Pulmonary artery endothelial cell (primary cell): ENCODE results near the gene KCNG3. TPM values are rescaled to one million over a fixed set of nuclear protein-coding genes. Genes with fewer than 3 reads are reported as not detected.
"Not testable (repeated sequence)": the region's sequence is repeated elsewhere in the genome, so short reads cannot be mapped to it uniquely, and the experiment has no call there.

Experiments
- DNase-seq: peaks from one replicate; pipeline ENCODE4 v3.0.0-alpha.2; 2011; ENCODE audit warnings: low read depth, low spot score
- total RNA-seq: library from RNA; depleted of rRNA; stranded (reverse); fragments of >200 nt; gene quantifications from 2 replicates; pipeline ENCODE4 v1.2.3, GENCODE V29; 2014

Gene KCNG3
- total RNA-seq, 1 donor from 2014 or later, result 0.07 TPM

DNA sequence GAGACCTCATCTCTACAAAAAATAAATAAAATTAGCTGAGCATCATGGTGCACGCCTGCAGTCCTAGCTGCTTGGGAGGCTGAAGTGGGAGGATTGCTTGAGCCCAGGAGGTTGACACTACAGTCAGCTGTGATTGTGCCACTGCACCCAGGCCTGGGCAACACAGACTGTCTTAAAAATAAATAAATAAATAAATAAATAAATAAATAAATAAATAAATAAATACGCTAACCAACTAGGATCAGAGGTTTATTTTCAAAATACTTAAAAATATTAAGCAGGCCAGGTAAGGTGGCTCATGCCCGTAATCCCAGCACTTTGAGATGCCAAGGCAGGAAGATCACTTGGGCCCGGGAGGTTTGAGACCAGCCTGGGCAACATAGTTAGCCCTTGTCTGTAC is 63.6 kb downstream of the KCNG3 start:
- no peak for DNase-seq

DNA sequence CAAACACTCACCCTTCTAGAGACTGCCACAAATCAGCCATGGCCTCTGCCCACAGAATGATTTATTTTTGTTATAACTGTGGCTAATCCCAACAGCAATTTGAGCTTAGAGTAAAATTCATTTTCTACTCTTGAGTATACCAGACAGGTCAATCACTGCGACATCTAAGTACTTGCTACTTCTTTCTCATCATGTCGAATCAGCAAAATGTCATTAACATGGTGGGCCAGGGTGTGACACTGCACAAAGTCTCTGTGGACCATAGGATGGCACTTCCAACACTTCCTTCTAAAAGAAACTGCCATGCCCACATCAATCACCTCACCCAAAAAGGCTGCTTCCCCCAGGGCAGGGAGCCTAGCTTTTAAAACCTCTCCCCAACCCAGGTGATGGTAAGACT is 64.4 kb downstream of the KCNG3 start:
- no peak for DNase-seq

DNA sequence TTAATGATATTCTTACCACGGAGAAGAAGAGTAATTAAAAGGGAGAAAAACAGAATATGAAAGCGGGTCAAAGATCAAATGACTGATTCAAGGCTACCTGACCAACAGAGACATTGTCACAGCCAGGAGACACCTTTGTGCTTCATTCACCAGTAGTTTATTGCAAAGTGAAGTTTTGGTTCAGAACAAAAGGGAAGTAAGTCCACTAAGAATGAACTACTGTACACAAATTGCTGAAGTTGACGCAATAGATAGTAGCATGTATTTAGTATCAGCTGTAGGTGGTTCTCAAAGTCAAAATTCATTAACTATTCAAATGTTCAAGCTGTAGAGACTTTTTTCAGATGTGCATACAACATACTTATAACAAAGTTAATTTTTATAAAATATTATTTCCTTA is 68.1 kb downstream of the KCNG3 start:
- DNase-seq, result no peak

DNA sequence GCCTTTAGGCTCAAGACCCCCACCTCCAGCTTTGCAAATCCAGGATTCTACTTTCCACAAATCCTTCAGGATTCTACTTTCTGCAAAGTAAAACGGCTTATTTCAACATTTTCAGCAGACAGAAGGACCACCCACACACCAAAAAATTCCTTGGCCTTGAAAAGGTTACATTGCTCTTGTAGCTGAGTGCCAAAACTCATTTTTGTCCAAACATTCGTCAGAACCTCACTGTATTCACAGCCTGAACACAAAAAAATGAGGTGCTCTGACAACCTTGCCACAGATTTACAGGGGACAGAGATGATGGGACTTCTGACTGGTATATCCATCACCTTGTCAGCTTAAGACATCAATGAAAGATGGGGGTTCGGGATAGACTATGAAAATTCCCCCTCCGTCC is 69.7 kb downstream of the KCNG3 start:
- no peak for DNase-seq

DNA sequence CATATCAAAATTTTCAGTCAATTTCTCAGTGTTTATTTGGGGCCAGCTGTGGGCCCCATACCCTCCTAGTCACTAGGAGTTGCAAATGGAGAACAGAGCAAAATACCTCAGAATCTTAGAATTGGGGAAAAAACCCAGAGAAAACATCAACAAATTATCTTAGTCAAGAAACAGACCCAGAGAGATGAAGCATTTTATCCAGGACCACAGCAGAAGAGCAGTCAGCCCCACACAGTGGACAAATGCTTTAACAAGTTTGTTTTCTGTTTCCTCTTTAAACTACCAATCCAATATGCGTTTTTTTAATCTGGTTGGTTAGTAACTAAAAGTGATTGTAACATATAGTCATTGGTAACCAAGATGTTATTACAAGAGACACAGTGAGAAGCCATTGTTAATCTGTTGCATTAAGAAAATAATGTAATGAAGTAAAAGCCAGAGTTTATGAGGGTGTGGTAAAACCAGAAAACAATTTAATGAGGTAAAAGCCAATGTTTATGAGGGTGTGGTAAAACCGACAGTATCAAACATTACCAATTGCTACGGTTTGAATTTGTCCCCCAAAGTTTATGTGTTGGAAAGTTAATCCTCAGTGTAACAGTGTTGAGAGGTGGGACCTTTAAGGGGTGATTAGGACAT is 72.1 kb downstream of the KCNG3 start:
- no peak for DNase-seq

DNA sequence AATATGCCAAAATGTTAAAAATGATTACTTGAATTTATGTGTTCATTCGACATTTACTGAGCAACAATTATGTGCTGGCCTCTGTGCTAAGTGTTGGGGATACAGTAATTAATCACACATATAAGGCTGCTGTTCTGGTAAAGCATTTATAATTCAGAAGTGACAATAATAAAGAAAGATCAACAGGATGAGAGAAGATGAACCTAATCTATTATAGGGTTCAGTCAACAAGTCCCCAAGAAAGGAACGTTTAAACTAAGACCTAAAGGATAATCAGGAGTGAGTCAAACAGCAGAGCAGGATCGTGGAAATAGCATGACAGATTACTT is 72.7 kb downstream of the KCNG3 start:
- no peak for DNase-seq

DNA sequence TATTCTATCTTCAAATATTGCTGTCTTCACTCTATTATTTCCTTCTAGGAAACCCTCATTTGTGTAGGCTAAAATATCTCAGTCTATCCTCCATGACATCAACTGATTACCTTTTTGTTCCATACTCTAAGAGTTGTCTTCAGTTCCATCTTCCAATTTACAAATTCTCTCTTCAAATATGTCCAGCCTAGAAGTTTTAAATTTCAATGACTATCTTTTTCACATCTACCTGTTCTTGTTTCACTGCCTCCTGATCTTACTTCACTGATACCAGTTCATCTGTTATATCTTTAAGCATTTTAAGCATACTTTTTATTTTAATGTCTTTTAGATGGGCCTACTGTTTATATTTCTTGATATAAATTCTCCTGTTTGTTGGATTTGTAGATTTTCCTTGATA is 79.1 kb downstream of the KCNG3 start:
- DNase-seq, result no peak

DNA sequence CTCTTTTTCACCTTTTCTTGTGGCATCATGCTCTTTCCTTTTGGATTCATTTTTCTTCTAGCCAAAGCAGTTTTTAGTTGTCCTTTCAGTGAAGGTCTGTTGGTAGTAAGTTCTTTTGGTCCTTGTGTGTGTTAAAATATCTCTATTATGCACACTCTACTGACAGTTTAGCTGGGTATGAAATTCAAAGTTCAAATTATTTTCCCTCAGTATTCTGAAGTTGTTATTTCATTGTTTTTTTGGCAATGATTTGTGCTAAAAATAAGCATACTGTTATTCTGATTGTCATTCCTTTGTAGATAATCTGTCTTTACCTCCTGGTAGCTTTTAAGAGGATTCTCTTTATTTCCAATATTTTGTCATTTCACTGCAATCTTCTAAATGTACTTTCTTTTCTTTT is 79.6 kb downstream of the KCNG3 start:
- no peak for DNase-seq

DNA sequence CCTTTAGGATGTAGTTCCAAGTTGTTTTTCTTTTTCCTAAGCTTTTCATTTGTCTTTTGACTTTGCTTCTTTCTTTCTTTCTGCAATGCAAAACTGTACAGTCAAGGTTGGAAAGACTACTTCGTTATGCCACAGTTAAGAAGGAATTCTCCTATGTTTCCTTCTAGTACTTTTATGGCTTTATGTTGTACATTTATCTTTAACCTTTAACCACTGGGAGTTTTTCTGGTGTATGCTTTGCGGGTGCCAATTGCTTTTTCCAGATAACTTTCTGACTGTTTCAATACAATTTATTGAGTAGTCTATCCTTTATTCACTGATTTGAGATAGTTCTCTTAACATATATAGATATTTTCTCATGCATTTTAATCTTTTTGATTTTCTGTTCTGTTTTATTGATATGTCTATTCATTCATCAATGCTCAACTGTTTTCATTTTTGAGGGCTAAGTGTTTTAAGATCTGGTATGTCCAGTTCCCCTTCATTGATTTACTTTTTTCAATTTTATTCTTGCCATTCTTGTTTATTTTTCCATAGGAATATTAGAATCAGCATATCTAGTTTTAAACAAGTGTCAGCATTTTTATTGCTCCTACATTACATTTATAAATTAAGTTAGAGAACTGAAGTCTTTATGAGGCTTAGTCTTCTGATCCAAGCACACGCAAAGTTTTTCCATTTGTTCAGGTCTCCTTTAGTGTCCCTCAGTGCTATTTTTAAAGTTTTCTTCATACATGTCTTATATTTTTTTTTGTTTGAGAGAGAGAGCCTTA is 82.9 kb downstream of the KCNG3 start:
- no peak for DNase-seq

DNA sequence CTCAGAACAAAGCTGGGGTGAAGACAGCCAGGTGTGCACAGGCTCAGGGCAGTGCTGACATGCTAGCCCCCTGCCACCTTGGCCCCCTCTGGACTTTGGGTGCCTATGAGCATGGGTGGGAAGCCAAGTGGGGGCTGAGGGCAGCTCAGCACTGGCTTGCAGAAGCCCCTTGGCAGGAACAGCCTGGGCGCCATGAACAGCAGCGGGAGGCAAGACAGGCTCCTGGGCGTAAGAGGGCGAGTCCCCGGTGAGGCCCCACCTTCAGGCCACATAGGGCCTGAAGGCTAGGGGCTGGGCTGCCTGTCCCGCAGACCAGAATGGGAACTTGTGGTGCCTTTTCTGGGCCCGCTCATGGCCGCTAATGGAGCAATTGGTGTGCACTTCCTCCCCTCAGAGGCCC is 85.8 kb downstream of the KCNG3 start:
- no peak for DNase-seq

DNA sequence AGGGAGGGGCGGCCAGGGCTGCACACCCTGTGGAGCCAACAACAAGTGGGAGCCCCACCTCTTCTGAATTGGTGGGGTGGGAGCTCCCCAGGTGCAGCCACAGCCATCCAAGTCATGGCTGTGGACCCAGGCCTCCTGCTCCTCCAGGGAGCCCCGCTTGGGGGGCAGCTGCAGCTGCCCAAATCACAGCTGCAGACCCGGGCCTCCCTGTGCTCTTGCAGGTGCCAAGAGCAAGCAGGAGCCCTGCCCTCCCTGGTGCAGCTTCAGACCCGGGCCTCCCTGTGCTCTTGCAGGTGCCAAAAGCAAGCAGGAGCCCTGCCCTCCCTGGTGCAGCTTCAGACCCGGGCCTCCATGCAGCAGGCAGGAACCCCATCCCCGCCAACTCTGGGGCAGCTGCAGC is 86.3 kb downstream of the KCNG3 start:
- DNase-seq, result no peak

DNA sequence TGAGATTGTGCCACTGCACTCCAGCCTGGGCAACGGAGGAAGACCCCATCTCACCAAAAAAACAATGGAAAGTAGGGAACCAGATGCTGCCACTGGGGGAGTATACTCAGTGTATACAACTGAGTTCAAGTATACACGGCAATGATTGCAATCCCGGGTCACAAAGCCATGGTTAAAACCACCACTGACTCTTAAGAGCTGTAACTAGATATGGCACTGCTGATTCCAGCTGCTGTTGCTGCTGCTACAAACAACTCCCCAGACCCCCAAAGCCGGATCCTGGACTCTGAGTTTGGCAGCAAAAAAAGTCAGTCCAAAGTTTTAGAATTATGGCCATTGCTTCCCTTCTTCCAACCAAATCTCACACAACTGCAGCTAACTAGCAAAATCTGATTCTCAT is 89.1 kb downstream of the KCNG3 start:
- DNase-seq, result no peak

DNA sequence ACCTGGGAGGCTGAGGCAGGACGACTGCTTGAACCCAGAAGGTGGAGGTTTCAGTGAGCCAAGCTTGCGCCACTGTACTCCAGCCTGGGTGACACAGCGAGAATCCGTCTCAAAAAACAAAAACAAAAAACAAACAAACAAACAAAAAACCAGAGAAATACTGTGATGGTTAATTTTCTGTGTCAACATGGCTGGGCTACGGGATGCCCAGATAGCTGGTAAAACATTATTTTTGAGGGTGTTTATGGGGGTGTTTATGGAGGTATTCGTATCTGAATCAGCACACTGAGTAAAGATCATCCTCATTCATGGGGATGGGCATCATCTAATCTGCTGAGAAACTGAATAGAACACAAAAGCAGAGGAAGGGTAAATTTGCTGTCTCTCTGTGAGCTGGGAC is 92.0 kb downstream of the KCNG3 start:
- DNase-seq, result no peak

DNA sequence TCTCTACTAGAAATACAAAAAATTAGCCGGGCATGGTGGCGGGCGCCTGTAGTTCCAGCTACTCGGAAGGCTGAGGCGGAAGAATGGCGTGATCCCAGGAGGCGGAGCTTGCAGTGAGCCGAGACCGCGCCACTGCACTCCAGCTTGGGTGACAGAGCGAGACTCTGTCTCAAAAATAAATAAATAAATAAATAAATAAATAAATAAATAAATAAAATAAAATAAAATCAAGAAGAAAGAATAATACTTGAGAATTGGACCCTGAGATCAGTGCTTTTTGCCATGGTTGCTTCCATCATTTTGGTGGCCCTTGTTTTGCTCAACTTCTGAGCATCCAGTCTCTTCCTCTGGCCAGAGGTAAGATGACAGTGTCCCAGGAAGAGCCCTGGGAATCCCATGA is 95.7 kb downstream of the KCNG3 start:
- not testable (repeated sequence) for DNase-seq

DNA sequence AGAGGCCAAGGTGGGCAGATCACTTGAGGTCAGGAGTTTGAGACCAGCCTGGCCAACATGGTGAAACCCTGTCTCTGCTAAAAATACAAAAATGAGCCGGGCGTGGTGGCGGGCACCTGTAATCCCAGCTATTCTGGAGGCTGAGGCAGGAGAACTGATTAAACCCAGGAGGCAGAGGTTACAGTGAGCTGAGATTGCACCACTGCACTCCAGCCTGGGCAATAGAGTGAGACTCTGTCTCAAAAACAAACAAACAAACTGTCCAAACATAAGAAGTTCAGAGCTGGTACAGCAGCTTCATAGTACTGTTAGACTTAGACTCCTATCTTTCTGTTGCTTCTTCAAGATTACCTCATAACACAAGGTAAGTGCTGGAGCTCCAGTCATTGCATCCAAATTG is 100.5 kb downstream of the KCNG3 start:
- not testable (repeated sequence) for DNase-seq

DNA sequence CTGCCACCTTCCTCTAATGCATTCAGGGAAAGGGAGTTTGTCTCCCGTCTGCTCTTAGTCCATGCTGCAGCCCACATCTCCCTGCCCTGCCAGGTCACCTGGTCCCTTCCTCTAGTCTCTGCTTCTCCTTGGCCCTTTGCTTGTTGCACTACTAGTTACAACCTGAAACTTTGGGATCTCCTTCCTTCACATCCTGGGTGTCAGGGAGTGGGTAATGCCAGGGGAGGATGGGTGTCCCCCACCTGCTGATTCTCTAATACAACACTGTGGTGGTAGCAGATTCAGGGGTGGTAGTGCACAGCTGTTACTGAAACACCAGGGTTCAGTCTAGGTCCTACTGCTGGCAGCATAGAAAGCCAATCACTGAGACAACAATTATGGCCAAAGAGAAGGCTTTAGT is 101.6 kb downstream of the KCNG3 start:
- no peak for DNase-seq

Other genes starting within 250 kb of the KCNG3 start
- 128 and 233 TPM in 2 replicates for gene COX7A2L, start 132.8 kb downstream of the KCNG3 start, total RNA-seq
- gene MTA3, start 74.7 kb upstream of the KCNG3 start, total RNA-seq, result 22.4 and 24.0 TPM in 2 replicates